Colonic mucosa (tissue), 4 donors: ENCODE data around the gene PLCL1. TPM values are rescaled to one million over a fixed set of nuclear protein-coding genes. Genes with fewer than 3 reads are reported as not detected.
"Not testable (repeated sequence)": the region's sequence is repeated elsewhere in the genome, so short reads cannot be mapped to it uniquely, and the experiment has no call there.

Source experiments
- DNase-seq: peaks from one replicate; pipeline ENCODE4 v3.0.0-alpha.2; 2020
- H3K27ac ChIP-seq: fragments of 200-600 bp; one replicate; pipeline ENCODE4 v1.8.0; 2021
- H3K27me3 ChIP-seq: fragments of 200-600 bp; one replicate; pipeline ENCODE4 v1.8.0; 2021
- H3K36me3 ChIP-seq: fragments of 200-600 bp; one replicate; pipeline ENCODE4 v1.8.0; 2021
- H3K4me1 ChIP-seq: fragments of 200-600 bp; one replicate; pipeline ENCODE4 v1.8.0; 2021; ENCODE audit warnings: mild to moderate bottlenecking
- H3K4me3 ChIP-seq: fragments of 200-600 bp; one replicate; pipeline ENCODE4 v1.8.0; 2021
- H3K9ac ChIP-seq, 2 donors: one replicate each; pipeline ENCODE4 v1.7.0; 2013; ENCODE audit warnings: control low read depth in 2 of 2, low read depth in 2 of 2, low read length in 2 of 2
- H3K9me3 ChIP-seq: fragments of 200-600 bp; one replicate; pipeline ENCODE4 v1.8.0; 2021
- CTCF ChIP-seq: fragments of 200-600 bp; IDR thresholded peaks from one replicate; pipeline ENCODE4 v1.8.0; 2022; ENCODE audit warnings: antibody characterized with exemption, mild to moderate bottlenecking
- intact Hi-C: fragments of 100-400 bp; cut with DNase I; formaldehyde crosslinking; loops from one replicate; pipeline ENCODE4 v1.14.1; 2022
- total RNA-seq, 2 donors: library from RNA; stranded (reverse); fragmentation: NEBNext Ultra II Directional in 1 of 2; extraction: Animal tissue kit (Norgen Biotek cat#: 25700) in 1 of 2; gene quantifications; one replicate each; pipeline ENCODE4 v1.2.1, GENCODE V29; 2021
- donor health status: healthy.
- donor health status: DM: no; HTN: no; CAD: no.
- donor health status: DM: no; HTN: no; CAD: no.

Gene PLCL1
- total RNA-seq, 2 donors from 2014 or later = 0.30 to 1.3 TPM

GRCh38 chr2:198012025-198012424 lies 207.6 kb downstream of the PLCL1 start:
- TF ChIP-seq CTCF = no peak
- Histone ChIP-seq H3K9ac (no peak overlapping the region), H3K4me1 (no peaks in the 10 kb centered on the region), H3K4me3 (no peak overlapping the region), H3K9me3 (no peaks in the 10 kb centered on the region), H3K36me3 (no peaks in the 10 kb centered on the region), H3K27ac (no peak overlapping the region), H3K27me3 (no peaks in the 10 kb centered on the region)
- DNase-seq = no peak
- intact Hi-C loops = no loop called here

DNA sequence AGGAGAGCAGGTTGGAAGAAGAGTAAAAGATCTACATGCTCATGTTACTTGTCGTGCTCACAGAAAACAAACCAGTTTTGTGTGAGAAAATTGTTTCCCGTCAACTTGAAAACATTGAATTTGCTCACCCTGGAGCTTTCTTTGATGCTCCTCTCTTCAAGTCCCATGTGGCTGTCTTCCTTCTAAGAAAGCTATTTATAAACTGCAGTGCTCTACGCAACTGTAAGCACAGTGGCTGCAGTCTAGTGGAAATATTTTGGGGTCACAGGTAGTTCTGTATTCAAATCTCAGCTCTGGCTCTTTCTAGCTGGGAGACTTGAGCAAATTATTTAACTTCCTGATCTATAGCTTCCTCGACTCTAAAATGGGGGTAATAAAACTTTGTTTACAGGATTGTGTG lies 211.8 kb downstream of the PLCL1 start:
- intact Hi-C loops = no loop called here
- DNase-seq = no peak
- no peaks in the 10 kb centered on the region for H3K4me1 ChIP-seq
- H3K27ac ChIP-seq = no peak overlapping the region
- no peaks in the 10 kb centered on the region for H3K9me3 ChIP-seq
- H3K4me3 ChIP-seq = no peak overlapping the region
- no peak overlapping the region for H3K9ac ChIP-seq
- H3K36me3 ChIP-seq = no peaks in the 10 kb centered on the region
- no peak for TF ChIP-seq CTCF
- no peaks in the 10 kb centered on the region for H3K27me3 ChIP-seq

GRCh38 chr2:198017068-198017467 lies 212.7 kb downstream of the PLCL1 start:
- H3K27me3 ChIP-seq = no peaks in the 10 kb centered on the region
- H3K4me1 ChIP-seq = no peaks in the 10 kb centered on the region
- H3K36me3 ChIP-seq = no peaks in the 10 kb centered on the region
- intact Hi-C loops = no loop called here
- no peak overlapping the region for H3K4me3 ChIP-seq
- no peak overlapping the region for H3K27ac ChIP-seq
- DNase-seq = no peak
- H3K9ac ChIP-seq = no peak overlapping the region
- H3K9me3 ChIP-seq = no peaks in the 10 kb centered on the region
- no peak for TF ChIP-seq CTCF

GRCh38 chr2:198028955-198029354 lies 224.6 kb downstream of the PLCL1 start:
- Histone ChIP-seq H3K4me1 (no peaks in the 10 kb centered on the region), H3K9me3 (no peaks in the 10 kb centered on the region), H3K27ac (no peak overlapping the region), H3K36me3 (no peaks in the 10 kb centered on the region), H3K4me3 (no peak overlapping the region), H3K27me3 (no peaks in the 10 kb centered on the region), H3K9ac (no peak overlapping the region)
- DNase-seq = no peak
- TF ChIP-seq CTCF = no peak
- intact Hi-C loops = no loop called here

- H3K4me1 ChIP-seq, H3K4me3 ChIP-seq, H3K36me3 ChIP-seq, H3K27me3 ChIP-seq, DNase-seq, H3K9ac ChIP-seq, intact Hi-C loops, H3K27ac ChIP-seq, H3K9me3 ChIP-seq: not testable (repeated sequence)
Observed at GRCh38 chr2:198029576-198029975, 225.2 kb downstream of the PLCL1 start.

- Histone ChIP-seq H3K4me3 (no peak overlapping the region), H3K27ac (no peak overlapping the region), H3K27me3 (no peaks in the 10 kb centered on the region), H3K9me3 (no peaks in the 10 kb centered on the region), H3K9ac (no peak overlapping the region), H3K36me3 (no peaks in the 10 kb centered on the region), H3K4me1 (no peaks in the 10 kb centered on the region)
- DNase-seq = no peak
- intact Hi-C loops = no loop called here
- no peak for TF ChIP-seq CTCF
Observed at GRCh38 chr2:198033626-198034025, 229.2 kb downstream of the PLCL1 start.
